Neural cell (in vitro differentiated cells): ENCODE results near the gene CRB2. TPM values are rescaled to one million over a fixed set of nuclear protein-coding genes. Genes with fewer than 3 reads are reported as not detected.

Experiments
- H2AFZ ChIP-seq: fragments of 200-600, 300-800 bp; sonication (generic), shearing (Covaris generic); 2 replicates; pipeline ENCODE4 v1.6.0; 2014; ENCODE audit warnings: low read depth, mild to moderate bottlenecking, antibody characterized with exemption, low read length, moderate library complexity
- H3F3A ChIP-seq: fragments of 200-600 bp; shearing (Covaris generic); 2 replicates; pipeline ENCODE4 v1.6.1; 2016; ENCODE audit warnings: mild to moderate bottlenecking, moderate library complexity, mixed read lengths, antibody characterized with exemption, low read length; ENCODE audit not compliant: insufficient read depth, poor library complexity, severe bottlenecking
- H3K27ac ChIP-seq: fragments of 200-600, 300-800 bp; sonication (generic), shearing (Covaris generic); 2 replicates; pipeline ENCODE4 v1.5.1; 2014; ENCODE audit warnings: mild to moderate bottlenecking, low read length, moderate library complexity
- H3K27me3 ChIP-seq: fragments of 300-800, 200-600 bp; sonication (generic), shearing (Covaris generic); 2 replicates; pipeline ENCODE4 v1.6.0; 2014; ENCODE audit warnings: mild to moderate bottlenecking, low read depth, low read length, moderate library complexity; ENCODE audit not compliant: insufficient read depth
- H3K36me3 ChIP-seq: fragments of 300-800, 200-600 bp; sonication (generic), shearing (Covaris generic); 2 replicates; pipeline ENCODE4 v1.5.1; 2014; ENCODE audit warnings: mild to moderate bottlenecking, antibody characterized with exemption, low read length, moderate library complexity; ENCODE audit not compliant: insufficient read depth
- H3K4me2 ChIP-seq: fragments of 300-800, 200-600 bp; sonication (generic), shearing (Covaris generic); 2 replicates; pipeline ENCODE4 v1.6.0; 2014; ENCODE audit warnings: mild to moderate bottlenecking, low read length
- H3K4me3 ChIP-seq: fragments of 300-800, 200-600 bp; sonication (generic), shearing (Covaris generic); 2 replicates; pipeline ENCODE4 v1.5.1; 2014; ENCODE audit warnings: mild to moderate bottlenecking, low read length, moderate library complexity
- H3K79me2 ChIP-seq: fragments of 200-600 bp; shearing (Covaris generic); replicated peaks from 2 replicates; pipeline ENCODE4 v1.6.0; 2014; ENCODE audit warnings: mild to moderate bottlenecking, low read length, moderate library complexity; ENCODE audit not compliant: insufficient read depth
- H3K9ac ChIP-seq: fragments of 300-800, 200-600 bp; sonication (generic), shearing (Covaris generic); 2 replicates; pipeline ENCODE4 v1.6.1; 2016; ENCODE audit warnings: mild to moderate bottlenecking, low read length, mixed read lengths
- H3K9me2 ChIP-seq: fragments of 200-600 bp; shearing (Covaris generic); 2 replicates; pipeline ENCODE4 v1.6.1; 2016; ENCODE audit warnings: mild to moderate bottlenecking, low read length, mixed read lengths; ENCODE audit not compliant: insufficient read depth
- H3K9me3 ChIP-seq: fragments of 200-600, 300-800 bp; sonication (generic), shearing (Covaris generic); 2 replicates; pipeline ENCODE4 v1.6.1; 2016; ENCODE audit warnings: mild to moderate bottlenecking, mixed run types, low read length, moderate library complexity, mixed read lengths
- H4K20me1 ChIP-seq: fragments of 200-600 bp; shearing (Covaris generic); 2 replicates; pipeline ENCODE4 v1.6.1; 2016; ENCODE audit warnings: mild to moderate bottlenecking, mixed run types; ENCODE audit not compliant: insufficient read depth
- CTCF ChIP-seq: fragments of 450-650 bp; IDR thresholded peaks from 2 replicates; pipeline ENCODE4 v1.5.1; 2014; ENCODE audit warnings: antibody characterized with exemption, mild to moderate bottlenecking, moderate library complexity; ENCODE audit not compliant: poor library complexity, severe bottlenecking
- EP300 ChIP-seq: fragments of 450-650 bp; conservative IDR thresholded peaks from 2 replicates; pipeline ENCODE4 v1.6.1; 2014; ENCODE audit warnings: antibody characterized with exemption, mild to moderate bottlenecking, moderate library complexity; ENCODE audit not compliant: poor library complexity, severe bottlenecking
- EZH2 ChIP-seq: fragments of 200-600, 300-800 bp; shearing (Covaris generic), sonication (generic); IDR thresholded peaks from 2 replicates; pipeline ENCODE4 v1.6.1; 2014; ENCODE audit warnings: antibody characterized with exemption, low read length, borderline replicate concordance, mild to moderate bottlenecking; ENCODE audit not compliant: insufficient read depth, poor library complexity, severe bottlenecking
- MXI1 ChIP-seq: fragments of 450-650 bp; conservative IDR thresholded peaks from 2 replicates; pipeline ENCODE4 v1.6.1; 2014; ENCODE audit warnings: antibody characterized with exemption, mild to moderate bottlenecking; ENCODE audit not compliant: poor library complexity, severe bottlenecking
- POLR2AphosphoS5 ChIP-seq: IDR thresholded peaks from 2 replicates; pipeline ENCODE4 v1.6.1; 2012
- RAD21 ChIP-seq: fragments of 450-650 bp; conservative IDR thresholded peaks from 2 replicates; pipeline ENCODE4 v1.6.1; 2014; ENCODE audit warnings: antibody characterized with exemption, mild to moderate bottlenecking, moderate library complexity
- REST ChIP-seq: IDR thresholded peaks from 2 replicates; pipeline ENCODE4 v1.6.1; 2012; ENCODE audit warnings: borderline replicate concordance
- SMC3 ChIP-seq: fragments of 450-650 bp; conservative IDR thresholded peaks from 2 replicates; pipeline ENCODE4 v1.6.1; 2014; ENCODE audit warnings: antibody characterized with exemption, mild to moderate bottlenecking, moderate library complexity; ENCODE audit not compliant: poor library complexity
- TAF1 ChIP-seq: IDR thresholded peaks from 2 replicates; pipeline ENCODE4 v1.6.1; 2012; ENCODE audit warnings: low read depth
- polyA plus RNA-seq: library from polyadenylated mRNA; depleted of rRNA; stranded (reverse); fragments of >200 nt; gene quantifications from 2 replicates; pipeline ENCODE4 v1.2.3, GENCODE V29; 2014

CRB2 gene
- polyA plus RNA-seq, 1 donor from 2014 or later, result 0.32 TPM

GRCh38 chr9:123422635-123423310, 66.8 kb downstream of the CRB2 start:
- Histone ChIP-seq H3F3A (no peaks in the 10 kb centered on the region), H4K20me1 (no peaks in the 10 kb centered on the region), H3K9ac (peak overlapping the region; percentile 41), H3K4me2 (peak overlapping the region; percentile 49), H3K27me3 (no peaks in the 10 kb centered on the region), H2AFZ (no peak overlapping the region), H3K36me3 (no peaks in the 10 kb centered on the region), H3K9me3 (no peaks in the 10 kb centered on the region), H3K27ac (peak overlapping the region; percentile 23), H3K4me3 (peak overlapping the region; percentile 55), H3K9me2 (no peaks in the 10 kb centered on the region), H3K79me2 (no peaks in the 10 kb centered on the region)
- TF ChIP-seq SMC3 (no peak), REST (peak; percentile 44), POLR2AphosphoS5 (peak; percentile 79), EP300 (peak; percentile 81), RAD21 (peak; percentile 27)

GRCh38 chr9:123423311-123423640, 67.3 kb downstream of the CRB2 start:
- no peak overlapping the region for H3K9ac ChIP-seq
- no peaks in the 10 kb centered on the region for H3K9me2 ChIP-seq
- no peaks in the 10 kb centered on the region for H3K9me3 ChIP-seq
- H3K4me2 ChIP-seq, result no peak overlapping the region
- H3K4me3 ChIP-seq, result peak overlapping the region; percentile 55
- H3F3A ChIP-seq, result no peaks in the 10 kb centered on the region
- H2AFZ ChIP-seq, result no peak overlapping the region
- no peaks in the 10 kb centered on the region for H3K79me2 ChIP-seq
- H3K36me3 ChIP-seq, result no peaks in the 10 kb centered on the region
- H4K20me1 ChIP-seq, result no peaks in the 10 kb centered on the region
- TF ChIP-seq REST, result no peak
- no peaks in the 10 kb centered on the region for H3K27me3 ChIP-seq
- no peak overlapping the region for H3K27ac ChIP-seq

- no peak overlapping the region for H2AFZ ChIP-seq
- H3F3A ChIP-seq, result no peaks in the 10 kb centered on the region
- no peaks in the 10 kb centered on the region for H3K9me2 ChIP-seq
- no peaks in the 10 kb centered on the region for H3K27me3 ChIP-seq
- H3K27ac ChIP-seq, result no peak overlapping the region
- TF ChIP-seq EZH2, result no peak
- no peak for TF ChIP-seq TAF1
- no peak for TF ChIP-seq POLR2AphosphoS5
- TF ChIP-seq SMC3, result no peak
- no peak for TF ChIP-seq MXI1
- no peak for TF ChIP-seq CTCF
- no peak for TF ChIP-seq EP300
- no peak for TF ChIP-seq REST
- TF ChIP-seq RAD21, result no peak
- no peaks in the 10 kb centered on the region for H4K20me1 ChIP-seq
- no peak overlapping the region for H3K9ac ChIP-seq
- no peak overlapping the region for H3K4me3 ChIP-seq
- H3K79me2 ChIP-seq, result no peaks in the 10 kb centered on the region
- no peak overlapping the region for H3K4me2 ChIP-seq
- H3K9me3 ChIP-seq, result no peaks in the 10 kb centered on the region
- no peaks in the 10 kb centered on the region for H3K36me3 ChIP-seq
These were observed 68.1 kb downstream of the CRB2 start for GRCh38 chr9:123424131-123424530.
